Measurements from ENCODE around the gene PCDHB11.
"Not testable (repeated sequence)": the region's sequence is repeated elsewhere in the genome, so short reads cannot be mapped to it uniquely, and the experiment has no call there.

DNA sequence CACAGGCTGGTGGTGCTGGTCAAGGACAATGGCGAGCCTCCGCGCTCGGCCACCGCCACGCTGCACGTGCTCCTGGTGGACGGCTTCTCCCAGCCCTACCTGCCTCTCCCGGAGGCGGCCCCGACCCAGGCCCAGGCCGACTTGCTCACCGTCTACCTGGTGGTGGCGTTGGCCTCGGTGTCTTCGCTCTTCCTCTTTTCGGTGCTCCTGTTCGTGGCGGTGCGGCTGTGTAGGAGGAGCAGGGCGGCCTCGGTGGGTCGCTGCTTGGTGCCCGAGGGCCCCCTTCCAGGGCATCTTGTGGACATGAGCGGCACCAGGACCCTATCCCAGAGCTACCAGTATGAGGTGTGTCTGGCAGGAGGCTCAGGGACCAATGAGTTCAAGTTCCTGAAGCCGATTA, 16.6 kb downstream of the PCDHB11 start:
- TF ChIP-seq, protein P1, sequence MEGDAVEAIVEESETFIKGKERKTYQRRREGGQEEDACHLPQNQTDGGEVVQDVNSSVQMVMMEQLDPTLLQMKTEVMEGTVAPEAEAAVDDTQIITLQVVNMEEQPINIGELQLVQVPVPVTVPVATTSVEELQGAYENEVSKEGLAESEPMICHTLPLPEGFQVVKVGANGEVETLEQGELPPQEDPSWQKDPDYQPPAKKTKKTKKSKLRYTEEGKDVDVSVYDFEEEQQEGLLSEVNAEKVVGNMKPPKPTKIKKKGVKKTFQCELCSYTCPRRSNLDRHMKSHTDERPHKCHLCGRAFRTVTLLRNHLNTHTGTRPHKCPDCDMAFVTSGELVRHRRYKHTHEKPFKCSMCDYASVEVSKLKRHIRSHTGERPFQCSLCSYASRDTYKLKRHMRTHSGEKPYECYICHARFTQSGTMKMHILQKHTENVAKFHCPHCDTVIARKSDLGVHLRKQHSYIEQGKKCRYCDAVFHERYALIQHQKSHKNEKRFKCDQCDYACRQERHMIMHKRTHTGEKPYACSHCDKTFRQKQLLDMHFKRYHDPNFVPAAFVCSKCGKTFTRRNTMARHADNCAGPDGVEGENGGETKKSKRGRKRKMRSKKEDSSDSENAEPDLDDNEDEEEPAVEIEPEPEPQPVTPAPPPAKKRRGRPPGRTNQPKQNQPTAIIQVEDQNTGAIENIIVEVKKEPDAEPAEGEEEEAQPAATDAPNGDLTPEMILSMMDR (IDR thresholded peaks at IDR 0.05; ENCODE audit: extremely low read depth in 1 of 2, insufficient read depth in 1 of 2, low read depth in 1 of 2, low read length in 2 of 2) = not testable (repeated sequence)
- not testable (repeated sequence) for TF ChIP-seq POLR2A (IDR thresholded peaks at IDR 0.05; ENCODE audit: low read depth, low read length)

Measured in endothelial cell of umbilical vein (primary cell).